Liver (tissue), 3 donors: ENCODE results near the gene CEACAM19.
"Not testable (repeated sequence)": the region's sequence is repeated elsewhere in the genome, so short reads cannot be mapped to it uniquely, and the experiment has no call there.

Experiments used
- ATF3 ChIP-seq: IDR thresholded peaks from 2 replicates; pipeline ENCODE4 v1.6.1; 2016; ENCODE audit warnings: antibody characterized with exemption
- CTCF ChIP-seq: fragments of 150-350 bp; IDR thresholded peaks from 2 replicates; pipeline ENCODE4 v1.5.1; 2017; ENCODE audit warnings: improper control_type of control experiment, low read depth, low read length; ENCODE audit not compliant: missing input control
- HNF4G ChIP-seq: IDR thresholded peaks from 2 replicates; pipeline ENCODE4 v1.6.1; 2016; ENCODE audit warnings: antibody characterized with exemption
- MAX ChIP-seq: IDR thresholded peaks from 2 replicates; pipeline ENCODE4 v1.6.1; 2016; ENCODE audit warnings: antibody characterized with exemption
- TAF1 ChIP-seq: conservative IDR thresholded peaks from 2 replicates; pipeline ENCODE4 v1.6.1; 2016; ENCODE audit warnings: antibody characterized with exemption, mild to moderate bottlenecking
- YY1 ChIP-seq: IDR thresholded peaks from 2 replicates; pipeline ENCODE4 v1.6.1; 2016; ENCODE audit warnings: antibody characterized with exemption, mild to moderate bottlenecking
- donor health status: healthy.
- donor health status: healthy.

GRCh38 chr19:44684396-44684795 lies 13.1 kb downstream of the CEACAM19 start:
- not testable (repeated sequence) for TF ChIP-seq CTCF, TAF1, MAX, HNF4G, YY1, ATF3
